Loucy (cell line): ENCODE measurements around the gene TFEC.

ENCODE experiments used
- CTCF ChIP-seq: fragments of 200-600 bp; sonication (generic); conservative IDR thresholded peaks from 2 replicates; pipeline ENCODE4 v1.5.1; 2014; ENCODE audit warnings: mild to moderate bottlenecking, antibody characterized with exemption, low read length
- EZH2phosphoT487 ChIP-seq: fragments of 200-600 bp; IDR thresholded peaks from 2 replicates; pipeline ENCODE4 v1.6.1; 2018; ENCODE audit warnings: antibody characterized with exemption, mild to moderate bottlenecking, moderate library complexity, borderline replicate concordance

- TF ChIP-seq CTCF (no peak), EZH2phosphoT487 (no peak)
Measured at GRCh38 chr7:115885550-115885949, 145.0 kb downstream of the TFEC start.
